Muscle layer of colon (tissue), 2 donors: ENCODE results near the gene PCYT2.
"Not testable (repeated sequence)": the region's sequence is repeated elsewhere in the genome, so short reads cannot be mapped to it uniquely, and the experiment has no call there.

ENCODE experiments used
- H3K27ac ChIP-seq: one replicate; pipeline ENCODE4 v1.7.0; 2013; ENCODE audit warnings: low read depth, mild to moderate bottlenecking, low read length, moderate library complexity
- H3K27me3 ChIP-seq, 2 donors: one replicate each; pipeline ENCODE4 v1.7.0; 2013; ENCODE audit warnings: low read length in 2 of 2, mild to moderate bottlenecking in 2 of 2; ENCODE audit not compliant: insufficient read depth in 2 of 2, control insufficient read depth in 1 of 2
- H3K36me3 ChIP-seq: one replicate; pipeline ENCODE4 v1.7.0; 2013; ENCODE audit warnings: mild to moderate bottlenecking, low read length; ENCODE audit not compliant: insufficient read depth
- H3K4me1 ChIP-seq: one replicate; pipeline ENCODE4 v1.7.0; 2013; ENCODE audit warnings: mild to moderate bottlenecking, low read length; ENCODE audit not compliant: insufficient read depth
- H3K4me3 ChIP-seq, 2 donors: one replicate each; pipeline ENCODE4 v1.7.0; 2013; ENCODE audit warnings: low read length in 2 of 2, low read depth in 1 of 2, mild to moderate bottlenecking in 1 of 2, moderate library complexity in 1 of 2
- H3K9ac ChIP-seq: one replicate; pipeline ENCODE4 v1.7.0; 2013; ENCODE audit warnings: low read length
- H3K9me3 ChIP-seq: one replicate; pipeline ENCODE4 v1.7.0; 2013; ENCODE audit warnings: mild to moderate bottlenecking, low read length
- donor health status: abdominal sarcoma.
- donor health status: Adenocarcinoma of cecum.

The PCYT2 gene

GRCh38 chr17:81954131-81955057 lies 43.2 kb upstream of the PCYT2 start:
- no peak overlapping the region for H3K4me3 ChIP-seq
- no peaks in the 10 kb centered on the region for H3K36me3 ChIP-seq
- no peak overlapping the region for H3K27ac ChIP-seq
- H3K4me1 ChIP-seq, result no peaks in the 10 kb centered on the region
- H3K27me3 ChIP-seq, result peaks cover 12 to 45% of the 10 kb centered on the region in 2 donors
- no peaks in the 10 kb centered on the region for H3K9me3 ChIP-seq
- no peak overlapping the region for H3K9ac ChIP-seq

GRCh38 chr17:81953443-81953842 lies 42.2 kb upstream of the PCYT2 start:
- peaks cover 3 to 35% of the 10 kb centered on the region in 2 donors for H3K27me3 ChIP-seq
- H3K27ac ChIP-seq, H3K36me3 ChIP-seq, H3K4me1 ChIP-seq, H3K9ac ChIP-seq, H3K4me3 ChIP-seq, H3K9me3 ChIP-seq: not testable (repeated sequence)

GRCh38 chr17:81952792-81953228 lies 41.6 kb upstream of the PCYT2 start:
- no peaks in the 10 kb centered on the region for H3K36me3 ChIP-seq
- no peak overlapping the region for H3K4me3 ChIP-seq
- peaks cover 0 to 29% of the 10 kb centered on the region in 2 donors for H3K27me3 ChIP-seq
- no peaks in the 10 kb centered on the region for H3K4me1 ChIP-seq
- H3K9me3 ChIP-seq, result no peaks in the 10 kb centered on the region
- H3K27ac ChIP-seq, result no peak overlapping the region
- no peak overlapping the region for H3K9ac ChIP-seq

GRCh38 chr17:81951785-81952684 lies 40.8 kb upstream of the PCYT2 start:
- Histone ChIP-seq H3K4me3 (no peak overlapping the region), H3K27me3 (peaks cover 0 to 21% of the 10 kb centered on the region in 2 donors), H3K27ac (no peak overlapping the region), H3K4me1 (no peaks in the 10 kb centered on the region), H3K36me3 (no peaks in the 10 kb centered on the region), H3K9ac (no peak overlapping the region), H3K9me3 (no peaks in the 10 kb centered on the region)

GRCh38 chr17:81950501-81950900 lies 39.3 kb upstream of the PCYT2 start:
- Histone ChIP-seq H3K9ac (no peak overlapping the region), H3K36me3 (no peaks in the 10 kb centered on the region), H3K9me3 (no peaks in the 10 kb centered on the region), H3K27me3 (peaks cover 0 to 11% of the 10 kb centered on the region in 2 donors), H3K4me3 (no peak overlapping the region), H3K4me1 (no peaks in the 10 kb centered on the region), H3K27ac (no peak overlapping the region)

- H3K4me1 ChIP-seq, result no peaks in the 10 kb centered on the region
- H3K9ac ChIP-seq, result no peak overlapping the region
- no peaks in the 10 kb centered on the region for H3K9me3 ChIP-seq
- peaks cover 0 to 6% of the 10 kb centered on the region in 2 donors for H3K27me3 ChIP-seq
- H3K27ac ChIP-seq, result no peak overlapping the region
- no peak overlapping the region for H3K4me3 ChIP-seq
- no peaks in the 10 kb centered on the region for H3K36me3 ChIP-seq
Observed at GRCh38 chr17:81948635-81949378, 37.6 kb upstream of the PCYT2 start.

- no peaks in the 10 kb centered on the region for H3K4me1 ChIP-seq
- H3K9me3 ChIP-seq, result no peaks in the 10 kb centered on the region
- H3K4me3 ChIP-seq, result no peak within 1 kb of the TSS
- no peak within 1 kb of the TSS for H3K27ac ChIP-seq
- no peak within 1 kb of the TSS for H3K9ac ChIP-seq
- no peaks in the 10 kb centered on the region for H3K36me3 ChIP-seq
- H3K27me3 ChIP-seq, result peaks cover 0 to 3% of the 10 kb centered on the region in 2 donors
Observed at GRCh38 chr17:81947189-81947588, 36.0 kb upstream of the PCYT2 start, which contains the start of gene MYADML2. MYADML2 (minus strand) TSS chr17:81947233; CDS start chr17:81941741, 5,492 bp downstream.

GRCh38 chr17:81944858-81945257 lies 33.7 kb upstream of the PCYT2 start:
- no peak overlapping the region for H3K9ac ChIP-seq
- peaks cover 0 to 24% of the 10 kb centered on the region in 2 donors for H3K27me3 ChIP-seq
- no peak overlapping the region for H3K27ac ChIP-seq
- H3K36me3 ChIP-seq, result no peaks in the 10 kb centered on the region
- H3K4me1 ChIP-seq, result no peaks in the 10 kb centered on the region
- H3K9me3 ChIP-seq, result no peaks in the 10 kb centered on the region
- H3K4me3 ChIP-seq, result no peak overlapping the region

GRCh38 chr17:81942167-81942553 lies 31.0 kb upstream of the PCYT2 start:
- Histone ChIP-seq H3K4me3 (no peak overlapping the region), H3K27me3 (peaks cover 0 to 26% of the 10 kb centered on the region in 2 donors), H3K4me1 (no peaks in the 10 kb centered on the region), H3K36me3 (no peaks in the 10 kb centered on the region), H3K9ac (no peak overlapping the region), H3K27ac (no peak overlapping the region), H3K9me3 (no peaks in the 10 kb centered on the region)

GRCh38 chr17:81941484-81942166 lies 30.4 kb upstream of the PCYT2 start:
- Histone ChIP-seq H3K4me3 (no peak overlapping the region), H3K36me3 (no peaks in the 10 kb centered on the region), H3K27me3 (peaks cover 0 to 29% of the 10 kb centered on the region in 2 donors), H3K27ac (no peak overlapping the region), H3K4me1 (peaks cover 4% of the 10 kb centered on the region), H3K9ac (no peak overlapping the region), H3K9me3 (no peaks in the 10 kb centered on the region)
